Measurements from ENCODE around the gene RUNX1.
A peak's percentile ranks its signal among the peaks of the same experiment; 100 is the strongest.

The RUNX1 gene

DNA sequence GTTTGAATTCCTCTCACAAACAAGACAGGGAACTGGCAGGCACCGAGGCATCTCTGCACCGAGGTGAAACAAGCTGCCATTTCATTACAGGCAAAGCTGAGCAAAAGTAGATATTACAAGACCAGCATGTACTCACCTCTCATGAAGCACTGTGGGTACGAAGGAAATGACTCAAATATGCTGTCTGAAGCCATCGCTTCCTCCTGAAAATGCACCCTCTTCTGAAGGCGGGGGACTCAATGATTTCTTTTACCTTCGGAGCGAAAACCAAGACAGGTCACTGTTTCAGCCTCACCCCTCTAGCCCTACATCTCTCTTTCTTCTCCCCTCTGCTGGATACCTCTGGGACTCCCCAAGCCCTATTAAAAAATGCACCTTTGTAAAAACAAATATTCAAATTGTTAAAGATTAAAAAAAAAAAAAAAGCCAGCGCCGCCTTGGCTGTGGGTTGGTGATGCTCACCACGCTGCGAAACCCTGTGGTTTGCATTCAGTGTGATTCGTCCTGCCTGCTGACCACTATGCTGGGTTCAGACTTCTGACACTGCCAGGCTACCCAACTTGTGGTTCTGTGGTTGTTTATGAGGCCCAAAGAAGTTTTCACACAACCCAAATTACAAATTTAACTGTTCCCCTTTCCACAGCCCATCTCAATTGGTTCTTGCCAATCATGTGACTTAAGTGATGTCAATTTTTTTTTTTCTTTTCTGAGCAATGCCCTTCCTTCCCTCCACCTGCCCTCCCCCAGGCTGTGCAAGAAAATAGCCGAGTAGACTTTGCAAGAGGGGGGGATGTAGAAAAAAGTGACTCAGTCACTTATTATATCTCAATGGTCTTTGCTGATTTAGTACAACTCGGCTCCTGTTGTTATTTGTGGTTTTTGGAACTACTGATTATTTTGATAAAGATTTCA lies at the start of gene RUNX1:
RUNX1 (minus strand) TSS at position 597 of the 912 bp plus-strand sequence.
- DNase-seq, result peak; percentile 82 to 84
- no peak for TF ChIP-seq GATA1 (IDR thresholded peaks at IDR 0.05; ENCODE audit: low read depth, low read length)
- peak; percentile 77 for TF ChIP-seq POLR2A (IDR thresholded peaks at IDR 0.05; ENCODE audit: low read length)

DNA sequence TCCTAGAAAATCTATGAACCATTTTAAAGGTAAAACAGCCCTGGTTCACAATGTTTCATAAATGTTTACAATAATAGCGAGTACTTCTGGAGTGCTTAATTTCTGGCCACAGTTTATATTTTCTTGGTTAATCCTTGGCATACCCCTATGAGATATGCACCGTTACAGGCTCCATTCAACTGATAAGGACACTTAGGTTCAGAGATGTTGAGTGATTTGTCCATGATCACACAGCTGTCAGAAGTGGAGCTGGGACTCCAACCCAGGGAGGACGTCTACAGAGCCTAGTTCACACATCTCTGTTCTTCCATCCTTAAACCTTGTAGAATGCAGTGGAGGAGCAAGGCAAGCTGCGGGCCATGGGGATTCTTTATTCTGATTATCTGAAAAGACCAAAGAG lies 48.4 kb upstream of the RUNX1 start:
- TF ChIP-seq POLR2A (IDR thresholded peaks at IDR 0.05; ENCODE audit: low read length), result no peak
- no peak for TF ChIP-seq GATA1 (IDR thresholded peaks at IDR 0.05; ENCODE audit: low read depth, low read length)
- DNase-seq, result no peak

DNA sequence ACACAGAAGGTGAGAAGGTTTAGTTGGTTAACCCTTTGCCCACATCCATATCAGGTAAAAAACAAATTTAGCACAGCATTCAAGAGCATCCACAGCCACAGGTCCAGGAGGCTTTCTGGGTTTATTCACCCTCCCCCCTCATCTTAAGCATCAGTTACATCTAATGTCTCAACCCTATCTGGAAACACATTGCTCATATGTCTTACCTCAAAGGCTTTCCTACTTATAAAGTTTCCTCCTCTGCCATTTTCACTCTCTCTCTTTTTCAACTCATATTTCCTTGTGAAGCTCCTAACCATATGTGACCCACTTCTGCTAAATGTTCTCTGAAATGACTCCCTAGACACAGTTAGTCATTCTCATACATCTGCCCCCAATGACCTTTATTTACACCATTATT lies 47.9 kb upstream of the RUNX1 start:
- TF ChIP-seq GATA1 (IDR thresholded peaks at IDR 0.05; ENCODE audit: low read depth, low read length) (no peak), POLR2A (IDR thresholded peaks at IDR 0.05; ENCODE audit: low read length) (no peak)

DNA sequence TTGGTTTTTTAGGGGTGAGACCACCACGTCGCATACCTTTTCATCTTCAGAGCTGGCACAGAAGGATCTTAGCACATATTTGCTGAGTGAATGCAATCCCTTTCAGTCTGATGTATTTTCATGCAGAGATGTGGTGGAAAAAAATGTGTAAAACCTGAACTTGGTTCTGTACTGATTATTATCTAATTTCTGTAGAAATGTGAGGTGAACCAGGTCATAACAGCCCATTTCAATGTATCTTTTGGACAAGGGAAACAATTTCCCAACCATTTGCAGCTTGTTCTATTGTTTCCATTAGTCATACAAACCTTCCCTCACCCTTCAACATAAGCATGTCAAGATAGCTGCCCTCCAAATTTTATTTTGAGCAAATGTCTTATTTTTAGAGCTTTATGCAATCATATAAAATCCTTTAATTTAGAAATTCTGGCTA lies 46.8 kb upstream of the RUNX1 start:
- no peak for TF ChIP-seq GATA1 (IDR thresholded peaks at IDR 0.05; ENCODE audit: low read depth, low read length)
- TF ChIP-seq POLR2A (IDR thresholded peaks at IDR 0.05; ENCODE audit: low read length), result no peak

More for the DNA sequence above, 47.9 kb upstream of the RUNX1 start:
- DNase-seq, result no peak

DNA sequence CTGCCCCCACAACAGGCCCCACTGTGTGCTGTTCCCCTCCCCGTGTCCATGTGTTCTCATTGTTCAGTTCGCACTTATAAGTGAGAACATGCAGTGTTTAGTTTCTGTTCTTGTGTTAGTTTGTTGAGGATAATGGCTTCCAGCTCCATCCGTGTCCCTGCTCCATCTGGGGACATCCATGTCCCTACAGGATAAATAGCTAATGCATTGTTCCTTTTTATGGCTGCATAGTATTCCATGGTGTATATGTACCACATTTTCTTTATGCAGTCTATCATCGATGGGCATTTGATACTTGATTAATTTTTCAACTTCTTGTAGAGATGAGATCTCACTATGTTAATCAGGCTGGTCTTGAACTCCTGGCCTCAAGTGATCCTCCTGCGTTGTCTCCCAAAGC lies 44.4 kb upstream of the RUNX1 start:
- no peak for DNase-seq
- TF ChIP-seq GATA1 (IDR thresholded peaks at IDR 0.05; ENCODE audit: low read depth, low read length) (no peak), POLR2A (IDR thresholded peaks at IDR 0.05; ENCODE audit: low read length) (no peak)

More for the DNA sequence above, 46.8 kb upstream of the RUNX1 start:
- no peak for DNase-seq

DNA sequence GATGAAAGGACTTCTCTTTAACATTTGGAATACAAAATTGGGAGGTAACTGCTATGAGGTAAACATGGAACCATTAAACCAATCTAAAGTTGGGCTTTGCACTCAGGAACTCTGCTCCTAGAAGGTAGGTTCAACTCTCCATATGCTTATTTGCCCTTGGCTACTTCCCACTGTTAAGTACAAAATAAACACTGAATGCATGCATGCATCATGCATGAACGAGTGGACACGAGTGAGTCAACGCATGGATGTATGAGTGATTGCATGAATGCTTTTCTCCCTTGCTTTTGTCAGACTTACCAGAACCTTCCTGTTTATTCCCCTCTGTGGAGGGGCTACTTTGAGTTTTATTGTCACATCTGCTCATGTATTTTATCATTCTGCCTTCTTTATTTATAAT lies 42.4 kb upstream of the RUNX1 start:
- no peak for DNase-seq
- no peak for TF ChIP-seq GATA1 (IDR thresholded peaks at IDR 0.05; ENCODE audit: low read depth, low read length)
- no peak for TF ChIP-seq POLR2A (IDR thresholded peaks at IDR 0.05; ENCODE audit: low read length)

DNA sequence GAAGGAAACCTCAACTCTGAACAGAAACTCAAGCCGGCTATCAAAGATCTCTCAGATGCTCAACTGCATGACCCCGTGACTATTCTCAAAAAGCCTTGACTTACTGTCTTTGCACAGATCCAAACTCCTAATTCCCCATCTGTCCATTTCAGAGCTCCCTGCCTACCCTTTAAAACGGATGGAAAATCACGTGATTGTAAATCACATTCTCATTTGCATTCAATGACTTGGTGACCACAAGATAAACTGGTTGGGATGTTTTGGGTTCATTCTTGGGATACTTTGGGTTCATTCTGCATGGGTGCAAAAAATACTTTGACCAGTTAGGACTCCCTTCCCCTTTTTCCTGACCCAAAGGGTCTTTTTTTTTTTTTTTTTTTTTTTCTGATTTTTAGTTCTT lies 41.3 kb upstream of the RUNX1 start:
- TF ChIP-seq GATA1 (IDR thresholded peaks at IDR 0.05; ENCODE audit: low read depth, low read length) (no peak), POLR2A (IDR thresholded peaks at IDR 0.05; ENCODE audit: low read length) (no peak)
- no peak for DNase-seq

DNA sequence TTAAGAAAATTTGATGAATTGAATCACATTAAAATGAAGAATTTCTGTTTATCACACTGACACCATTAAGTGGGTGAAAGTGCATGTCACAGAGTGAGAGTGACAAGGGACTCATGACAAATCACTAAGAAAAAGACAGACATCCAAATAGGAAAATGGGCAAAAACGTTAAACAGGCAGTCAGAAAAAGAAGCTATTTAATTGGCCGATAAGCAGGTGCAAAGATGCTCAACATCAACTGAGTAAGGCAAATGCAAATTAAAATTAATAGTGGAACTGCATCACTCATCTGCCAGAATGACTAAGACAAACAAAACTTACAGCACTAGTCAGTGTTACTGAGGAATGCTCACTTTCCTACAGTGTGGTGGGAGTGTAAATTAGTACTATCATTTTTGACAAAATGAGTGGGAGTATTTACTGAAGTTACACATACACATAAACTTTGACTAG lies 39.2 kb upstream of the RUNX1 start:
- TF ChIP-seq GATA1 (IDR thresholded peaks at IDR 0.05; ENCODE audit: low read depth, low read length) (no peak), POLR2A (IDR thresholded peaks at IDR 0.05; ENCODE audit: low read length) (no peak)
- DNase-seq, result no peak

DNA sequence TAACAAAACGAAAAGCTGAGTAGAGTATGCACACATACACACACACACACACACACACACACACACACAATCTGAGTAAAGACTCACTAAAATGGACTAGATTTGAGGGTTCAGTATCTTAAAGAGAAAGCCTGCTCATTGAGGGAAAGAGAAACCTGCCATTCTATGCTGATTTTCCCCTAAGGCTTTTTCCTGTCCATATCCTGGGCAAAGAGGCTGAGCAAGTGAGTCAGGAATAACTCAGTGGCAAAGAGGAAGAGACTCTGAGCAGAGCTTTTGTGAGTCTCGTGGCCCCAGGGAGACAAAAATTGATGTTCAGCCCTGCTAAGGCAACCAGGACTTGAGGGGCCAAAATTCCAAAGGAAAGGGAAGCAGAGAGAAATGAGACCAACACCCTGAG lies 37.3 kb upstream of the RUNX1 start:
- no peak for DNase-seq
- no peak for TF ChIP-seq GATA1 (IDR thresholded peaks at IDR 0.05; ENCODE audit: low read depth, low read length)

DNA sequence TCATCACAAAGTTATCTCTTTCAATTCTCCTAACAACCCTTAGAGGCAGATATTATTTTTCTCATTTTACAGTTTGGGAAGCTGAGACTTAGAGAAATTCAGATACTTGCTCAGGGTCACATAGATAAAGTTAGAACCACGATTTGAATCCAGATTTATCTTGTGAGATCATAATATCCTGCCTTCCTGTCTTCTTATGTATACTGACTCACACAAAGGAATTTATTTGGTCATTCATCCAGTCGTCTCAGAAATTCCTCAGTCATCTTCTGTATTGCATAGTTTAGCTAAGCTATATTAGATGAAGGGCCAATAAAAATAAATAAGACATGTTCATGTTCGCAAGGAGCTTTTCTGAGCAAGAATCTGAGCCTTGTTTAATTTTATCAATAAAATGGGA lies 35.8 kb upstream of the RUNX1 start:
- no peak for DNase-seq

DNA sequence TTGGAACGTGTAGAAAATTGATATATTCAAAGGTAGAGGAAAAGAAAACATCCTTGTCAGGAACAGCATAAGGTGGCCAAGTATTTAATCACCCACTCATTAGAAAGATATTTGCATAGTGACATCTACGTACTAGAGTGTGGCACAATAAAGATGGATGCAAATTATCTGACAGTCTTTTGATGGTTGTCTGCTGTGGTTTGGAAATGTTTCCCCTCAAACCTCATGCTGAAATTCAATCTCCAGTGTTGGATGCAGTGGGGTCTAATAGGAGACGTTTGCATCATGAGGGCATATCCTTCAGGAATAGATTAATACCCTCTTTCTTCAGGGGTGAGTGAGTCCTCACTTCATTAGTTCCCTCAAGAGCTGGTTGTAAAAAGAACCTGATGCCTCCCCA lies 34.1 kb upstream of the RUNX1 start:
- no peak for TF ChIP-seq GATA1 (IDR thresholded peaks at IDR 0.05; ENCODE audit: low read depth, low read length)
- no peak for TF ChIP-seq POLR2A (IDR thresholded peaks at IDR 0.05; ENCODE audit: low read length)
- DNase-seq, result no peak

More for the DNA sequence above, 35.8 kb upstream of the RUNX1 start:
- no peak for TF ChIP-seq POLR2A (IDR thresholded peaks at IDR 0.05; ENCODE audit: low read length)
- TF ChIP-seq GATA1 (IDR thresholded peaks at IDR 0.05; ENCODE audit: low read depth, low read length), result no peak

DNA sequence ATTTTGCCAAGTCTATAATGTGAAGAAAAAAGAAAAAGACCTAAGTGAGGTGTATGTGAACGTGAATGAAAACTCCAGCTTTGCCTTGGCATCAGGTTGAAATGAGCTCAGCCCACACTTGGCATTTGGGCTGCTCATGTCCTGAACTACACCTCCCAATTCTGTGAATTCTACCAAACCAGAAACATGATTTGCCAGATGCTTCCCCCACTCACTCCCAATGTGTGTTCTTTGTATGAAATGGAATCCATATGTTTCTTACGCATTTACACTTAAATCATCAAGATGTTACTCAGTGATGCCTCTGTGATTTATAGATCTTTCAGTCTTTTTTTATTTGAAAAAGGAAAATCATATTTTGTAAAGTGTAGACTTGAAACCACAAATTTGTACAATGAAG lies 32.8 kb upstream of the RUNX1 start:
- no peak for TF ChIP-seq GATA1 (IDR thresholded peaks at IDR 0.05; ENCODE audit: low read depth, low read length)
- no peak for TF ChIP-seq POLR2A (IDR thresholded peaks at IDR 0.05; ENCODE audit: low read length)
- no peak for DNase-seq

DNA sequence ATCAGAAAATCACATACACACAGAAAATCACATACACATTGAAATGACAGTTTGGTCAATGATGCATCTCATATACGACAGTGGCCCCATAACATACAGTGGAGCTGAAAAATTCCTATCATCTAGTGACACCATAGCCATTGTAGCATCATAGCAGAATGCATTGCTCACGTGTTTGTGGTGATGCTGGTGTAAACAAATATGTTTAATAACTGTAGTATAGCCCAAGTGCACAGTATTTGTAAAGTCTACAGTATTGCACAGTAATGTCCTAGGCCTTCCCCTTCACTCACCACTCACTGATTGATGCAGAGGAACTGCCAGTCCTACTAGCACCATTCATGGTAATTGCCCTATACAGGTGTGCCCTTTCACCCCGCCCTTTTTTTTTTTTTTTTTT lies 30.1 kb upstream of the RUNX1 start:
- DNase-seq, result no peak
- TF ChIP-seq GATA1 (IDR thresholded peaks at IDR 0.05; ENCODE audit: low read depth, low read length) (no peak), POLR2A (IDR thresholded peaks at IDR 0.05; ENCODE audit: low read length) (no peak)

DNA sequence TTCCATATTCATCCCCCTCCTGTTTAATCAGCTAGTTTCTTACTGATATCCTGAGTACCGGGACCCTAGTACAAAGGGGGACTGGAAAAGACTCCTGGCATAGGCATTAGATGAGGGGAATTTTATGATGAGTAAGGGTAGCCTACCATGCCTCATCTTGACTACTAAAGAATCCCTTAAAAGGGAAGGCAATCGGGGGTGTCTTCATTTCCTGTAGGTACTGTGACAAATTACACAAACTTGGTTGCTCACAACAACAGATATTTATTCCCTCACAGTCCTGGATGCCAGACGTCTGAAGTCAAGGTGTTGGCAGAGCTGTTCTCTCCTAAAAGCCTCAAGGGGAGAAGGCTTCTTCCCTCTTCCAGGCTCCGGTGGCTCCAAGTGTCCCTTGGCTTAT lies 28.9 kb upstream of the RUNX1 start:
- no peak for DNase-seq
- no peak for TF ChIP-seq GATA1 (IDR thresholded peaks at IDR 0.05; ENCODE audit: low read depth, low read length)
- no peak for TF ChIP-seq POLR2A (IDR thresholded peaks at IDR 0.05; ENCODE audit: low read length)

DNA sequence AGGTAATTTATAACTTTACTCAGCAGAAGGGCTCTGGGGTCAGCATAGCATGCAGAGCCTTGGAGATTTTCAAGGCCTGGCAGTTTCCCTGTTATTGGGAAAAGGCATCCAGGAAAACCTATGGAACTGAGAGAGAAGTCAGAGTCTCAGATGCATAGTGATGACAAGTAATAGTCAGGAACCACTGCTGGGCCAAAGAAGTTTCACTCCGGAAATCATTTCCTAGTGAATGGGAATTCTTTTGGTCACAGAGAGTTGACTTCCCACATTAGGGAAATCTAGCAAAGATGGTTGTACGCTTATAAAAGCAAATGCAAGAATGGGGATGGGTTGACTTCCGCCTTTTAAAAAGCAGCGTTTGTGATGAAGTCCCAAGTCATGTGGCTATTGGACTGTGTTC lies 28.4 kb upstream of the RUNX1 start:
- no peak for DNase-seq
- TF ChIP-seq GATA1 (IDR thresholded peaks at IDR 0.05; ENCODE audit: low read depth, low read length) (no peak), POLR2A (IDR thresholded peaks at IDR 0.05; ENCODE audit: low read length) (no peak)

Measured in erythroblast (primary cell).